Heart right ventricle (tissue), 16 donors: ENCODE measurements around the gene TBX19. TPM values are rescaled to one million over a fixed set of nuclear protein-coding genes. Genes with fewer than 3 reads are reported as not detected.

Source experiments
- ATAC-seq, 8 donors: fragments of 200-7000 bp; cut with Tn5 transposase; one replicate each; pipeline ENCODE4 v1.9.1; 2020; ENCODE audit warnings: mild to moderate bottlenecking in 8 of 8, moderate library complexity in 8 of 8, moderate number of reproducible peaks in 1 of 8
- DNase-seq, 2 donors: peaks; one replicate each; pipeline ENCODE4 v3.0.0-alpha.2; 2020
- H3K27ac ChIP-seq, 10 donors: fragments of 200-600 bp; sonication (generic) in 2 of 10; one replicate each; pipeline versions ENCODE4 v1.5.0 to v1.8.0; 2020 to 2022; ENCODE audit warnings: mild to moderate bottlenecking in 3 of 10
- H3K27me3 ChIP-seq, 7 donors: fragments of 200-600 bp; one replicate each; pipeline ENCODE4 v1.8.0; 2021 to 2022; ENCODE audit warnings: mild to moderate bottlenecking in 2 of 7
- H3K36me3 ChIP-seq, 9 donors: fragments of 200-600 bp; sonication (generic) in 1 of 9; one replicate each; pipeline versions ENCODE4 v1.5.0 to v1.8.0; 2020 to 2022; ENCODE audit warnings: mild to moderate bottlenecking in 2 of 9
- H3K4me1 ChIP-seq, 9 donors: fragments of 200-600 bp; sonication (generic) in 1 of 9; one replicate each; pipeline versions ENCODE4 v1.5.0 to v1.8.0; 2020 to 2022; ENCODE audit warnings: mild to moderate bottlenecking in 4 of 9
- H3K4me3 ChIP-seq, 10 donors: fragments of 200-600 bp; sonication (generic) in 2 of 10; one replicate each; pipeline versions ENCODE4 v1.5.0 to v1.8.0; 2020 to 2022; ENCODE audit warnings: mild to moderate bottlenecking in 7 of 10, moderate library complexity in 2 of 10
- H3K9me3 ChIP-seq, 11 donors: fragments of 200-600 bp in 10 of 11; sonication (generic) in 2 of 11; one replicate each; pipeline versions ENCODE4 v1.5.0 to v1.8.0; 2013 to 2022; ENCODE audit warnings: mild to moderate bottlenecking in 2 of 11, control low read depth in 1 of 11, moderate library complexity in 1 of 11
- WGBS, 2 donors: extraction: QIAGEN DNeasy Blood & Tissue Kit; methylation state at CpG; one replicate each; pipeline ENCODE4 v1.1.7; 2013; ENCODE audit warnings: inconsistent platforms in 1 of 2; 5-methylcytosine and 5-hydroxymethylcytosine counted together
- intact Hi-C, 10 donors: fragments of 100-400 bp; cut with DNase I; formaldehyde crosslinking; loops; one replicate each; pipeline versions ENCODE4 v1.11.1 to v1.14.2; 2022
- polyA plus RNA-seq, 2 donors: library from polyadenylated mRNA; stranded (reverse); fragments of 200-250 nt; gene quantifications; one replicate each; pipeline ENCODE4 v1.2.3, GENCODE V29; 2013
- total RNA-seq, 10 donors: library from RNA; stranded (reverse); fragmentation: NEBNext Ultra II Directional in 3 of 10; extraction: Animal tissue kit (Norgen Biotek cat#: 25700) in 3 of 10; gene quantifications; one replicate each; pipeline versions ENCODE4 v1.2.1 to v1.2.4, GENCODE V29; 2021 to 2023
- TF ChIP-seq, protein P1 (sequence below), 9 donors: fragments of 200-600 bp; sonication (generic) in 2 of 9; IDR thresholded peaks; one replicate each; pipeline versions ENCODE4 v1.5.0 to v1.8.0; 2021 to 2022; ENCODE audit warnings: antibody characterized with exemption in 9 of 9, mild to moderate bottlenecking in 5 of 9, moderate library complexity in 1 of 9
- donor health status: Arrhythmogenic right ventricular cardiomyopathy.
- donor health status: ischemic (EF 13 %, LVEDD 7.1; RV severe dilation, severe dysfunction).
- donor health status: healthy with polysubstance abuse.
- donor health status: DM: no; HTN: yes; CAD: no.
- donor health status: DM: no; HTN: no; CAD: no.
- donor health status: ischemic (EF 25% LVEDD 6.9; RV normal size, moderate dysfunction).
- donor health status: ischemic (EF 25% LVEDD 5.7; RV mildly dilated, moderate dysfunction).
- donor health status: healthy.
- donor health status: DM: yes; HTN: yes; CAD: no.
- donor health status: Ischemic cardiomyopathy.
- donor health status: ischemic (EF 35%, LVEDD 5.7; RV mildly dilated, moderate dysfunction).
- donor health status: nonischemic (EF 11% LVEDD 7.7; RV severe dilation, severe dysfunction).
- donor health status: DM: yes; HTN: yes; CAD: no.
- donor health status: PGD.
- donor health status: ischemic (EF 29% LVEDD 5.4; RV normal size, mild dysfunction).
- donor health status: nonischemic (EF 23%, LVEDD 6.1; RV moderate dilation, normal function).

The TBX19 gene
- total and polyA plus RNA-seq, 12 donors = 0.21 to 0.59 (median 0.39) TPM

DNA sequence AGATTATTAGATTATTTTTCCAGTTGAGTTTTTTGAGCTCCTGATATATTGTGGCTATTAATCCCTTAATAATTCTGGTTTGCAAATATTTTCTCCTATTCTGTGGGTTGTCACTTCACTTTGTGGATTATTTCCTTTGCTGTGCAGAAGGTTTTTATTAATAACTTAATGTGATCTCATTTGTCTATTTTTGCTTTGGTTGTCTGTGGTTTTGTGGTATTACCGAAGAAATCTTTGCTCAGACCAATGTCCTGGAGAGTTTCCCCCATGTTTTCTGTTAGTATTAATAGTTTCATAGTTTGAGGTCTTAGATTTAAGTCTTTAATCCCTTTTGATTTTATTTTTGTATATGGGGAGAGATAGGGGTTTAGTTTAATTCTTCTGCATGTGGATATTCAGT is 7.1 kb upstream of the TBX19 start:
- DNase-seq = no peak
- WGBS, 2 donors = 74 to 82% methylated on average over 1 of the region's 1 CpG
- TF ChIP-seq, protein P1, sequence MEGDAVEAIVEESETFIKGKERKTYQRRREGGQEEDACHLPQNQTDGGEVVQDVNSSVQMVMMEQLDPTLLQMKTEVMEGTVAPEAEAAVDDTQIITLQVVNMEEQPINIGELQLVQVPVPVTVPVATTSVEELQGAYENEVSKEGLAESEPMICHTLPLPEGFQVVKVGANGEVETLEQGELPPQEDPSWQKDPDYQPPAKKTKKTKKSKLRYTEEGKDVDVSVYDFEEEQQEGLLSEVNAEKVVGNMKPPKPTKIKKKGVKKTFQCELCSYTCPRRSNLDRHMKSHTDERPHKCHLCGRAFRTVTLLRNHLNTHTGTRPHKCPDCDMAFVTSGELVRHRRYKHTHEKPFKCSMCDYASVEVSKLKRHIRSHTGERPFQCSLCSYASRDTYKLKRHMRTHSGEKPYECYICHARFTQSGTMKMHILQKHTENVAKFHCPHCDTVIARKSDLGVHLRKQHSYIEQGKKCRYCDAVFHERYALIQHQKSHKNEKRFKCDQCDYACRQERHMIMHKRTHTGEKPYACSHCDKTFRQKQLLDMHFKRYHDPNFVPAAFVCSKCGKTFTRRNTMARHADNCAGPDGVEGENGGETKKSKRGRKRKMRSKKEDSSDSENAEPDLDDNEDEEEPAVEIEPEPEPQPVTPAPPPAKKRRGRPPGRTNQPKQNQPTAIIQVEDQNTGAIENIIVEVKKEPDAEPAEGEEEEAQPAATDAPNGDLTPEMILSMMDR (IDR thresholded peaks at IDR 0.05) = no peak
- Histone ChIP-seq H3K36me3 (no peaks in the 10 kb centered on the region), H3K4me1 (peaks cover 0 to 4% (median 0%) of the 10 kb centered on the region in 9 donors), H3K4me3 (no peak overlapping the region), H3K27ac (no peak overlapping the region), H3K27me3 (no peaks in the 10 kb centered on the region), H3K9me3 (peaks cover 0 to 15% (median 7%) of the 10 kb centered on the region in 11 donors)
- no peak for ATAC-seq
- intact Hi-C loops = no loop called here

GRCh38 chr1:168279253-168279652 is 1.4 kb upstream of the TBX19 start:
- Histone ChIP-seq H3K36me3 (no peaks in the 10 kb centered on the region), H3K4me1 (no peaks in the 10 kb centered on the region), H3K27ac (no peak overlapping the region), H3K9me3 (peaks cover 0 to 15% (median 7%) of the 10 kb centered on the region in 11 donors), H3K4me3 (no peak overlapping the region), H3K27me3 (no peaks in the 10 kb centered on the region)
- DNase-seq (no peak), ATAC-seq (no peak)
- TF ChIP-seq, protein P1 (IDR thresholded peaks at IDR 0.05) = no peak
- intact Hi-C loops = no loop called here
- 78 to 82% methylated on average over 1 of the region's 1 CpG for WGBS, 2 donors

DNA sequence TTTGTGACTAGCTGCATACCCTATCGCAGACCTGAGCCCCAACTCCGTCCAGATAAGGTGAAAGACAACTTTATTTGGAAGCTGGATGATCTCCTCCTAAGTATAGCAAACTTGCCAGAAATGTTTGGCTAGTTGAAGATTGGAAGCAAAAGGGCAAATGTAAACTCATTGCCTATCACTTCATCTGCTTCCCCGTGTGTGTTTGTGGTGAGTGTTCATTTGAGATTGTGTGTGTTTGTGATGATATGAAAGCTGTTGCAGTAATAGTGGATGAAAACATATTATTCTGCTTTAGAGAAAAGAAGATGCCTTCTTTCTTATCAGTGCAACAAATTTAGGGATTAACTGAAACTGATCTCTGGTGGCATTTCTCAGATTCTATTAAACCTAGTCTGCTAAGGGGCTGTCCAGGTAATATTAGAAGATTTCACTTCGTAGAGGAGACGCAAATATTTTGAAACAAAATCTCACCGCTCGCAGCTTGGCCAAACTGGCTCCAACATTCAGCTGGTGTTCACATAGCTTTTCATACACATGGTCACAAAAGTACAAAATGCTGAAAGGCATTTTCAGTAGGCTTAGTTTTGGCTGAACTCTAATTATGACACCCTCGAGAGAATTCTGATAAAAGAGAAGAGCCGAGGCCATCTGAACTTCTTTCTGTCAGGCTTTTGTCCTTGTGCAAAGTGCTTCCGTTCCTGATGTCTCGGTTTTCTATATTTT is 1.1 kb downstream of the TBX19 start:
- DNase-seq = no peak
- intact Hi-C loops = loop anchor here in 1 of 10 donors (2.0 kb wide), 1 partner anchor 27 kb away; no protein-coding TSS in a partner anchor
- WGBS, 2 donors = 76 to 80% methylated on average over 11 of the region's 11 CpGs

DNA sequence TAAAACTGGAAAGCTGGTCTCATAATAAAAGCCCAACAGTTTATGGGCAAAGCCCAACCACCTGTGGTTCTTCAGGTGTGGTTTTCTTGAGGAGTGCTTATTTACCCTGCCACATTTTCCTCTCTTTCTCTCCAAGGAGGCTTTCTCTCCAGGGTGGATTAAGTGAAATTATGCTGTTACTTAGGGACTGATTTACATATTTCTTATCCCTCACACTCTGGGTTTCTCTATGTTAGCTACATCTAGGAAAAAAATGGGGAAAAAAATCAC is 4.8 kb downstream of the TBX19 start:
- no peaks in the 10 kb centered on the region for H3K9me3 ChIP-seq
- no peak for ATAC-seq
- intact Hi-C loops = no loop called here
- H3K4me1 ChIP-seq = peaks cover 0 to 7% (median 0%) of the 10 kb centered on the region in 9 donors
- no peaks in the 10 kb centered on the region for H3K36me3 ChIP-seq
- H3K27ac ChIP-seq = no peak overlapping the region
- no peaks in the 10 kb centered on the region for H3K27me3 ChIP-seq
- H3K4me3 ChIP-seq = no peak overlapping the region
- TF ChIP-seq, protein P1 (IDR thresholded peaks at IDR 0.05) = no peak
- no peak for DNase-seq

More for the DNA sequence above, 1.1 kb downstream of the TBX19 start:
- no peak for ATAC-seq
- Histone ChIP-seq H3K9me3 (peaks cover 0 to 11% (median 5%) of the 10 kb centered on the region in 11 donors), H3K27ac (no peak overlapping the region), H3K27me3 (no peaks in the 10 kb centered on the region), H3K4me1 (peaks cover 0 to 4% (median 0%) of the 10 kb centered on the region in 9 donors), H3K36me3 (no peaks in the 10 kb centered on the region), H3K4me3 (no peak overlapping the region)
- TF ChIP-seq, protein P1 (IDR thresholded peaks at IDR 0.05) = no peak
